Osteocyte (in vitro differentiated cells): Measurements from ENCODE around the gene CD3G. TPM values are rescaled to one million over a fixed set of nuclear protein-coding genes. Genes with fewer than 3 reads are reported as not detected.
A peak's percentile ranks its signal among the peaks of the same experiment; 100 is the strongest.

Experiments used
- DNase-seq: peaks from one replicate; pipeline ENCODE4 v3.0.0; 2021; ENCODE audit warnings: mixed read lengths; ENCODE audit not compliant: unreplicated experiment; ENCODE audit errors: extremely low spot score
- H3K27ac Mint-ChIP-seq: one replicate; pipeline ENCODE4 v1.8.0; 2021; ENCODE audit warnings: mild to moderate bottlenecking, mixed read lengths; ENCODE audit not compliant: unreplicated experiment
- H3K27me3 Mint-ChIP-seq: one replicate; pipeline ENCODE4 v1.8.0; 2021; ENCODE audit warnings: mixed read lengths; ENCODE audit not compliant: unreplicated experiment
- H3K36me3 Mint-ChIP-seq: one replicate; pipeline ENCODE4 v1.8.0; 2021; ENCODE audit warnings: mixed read lengths; ENCODE audit not compliant: unreplicated experiment
- H3K4me1 Mint-ChIP-seq: one replicate; pipeline ENCODE4 v1.8.0; 2021; ENCODE audit warnings: mixed read lengths; ENCODE audit not compliant: unreplicated experiment
- H3K4me3 Mint-ChIP-seq: one replicate; pipeline ENCODE4 v1.8.0; 2021; ENCODE audit warnings: mild to moderate bottlenecking, moderate library complexity, mixed read lengths; ENCODE audit not compliant: unreplicated experiment
- H3K9me3 Mint-ChIP-seq: one replicate; pipeline ENCODE4 v1.8.0; 2021; ENCODE audit warnings: mixed read lengths; ENCODE audit not compliant: unreplicated experiment
- CTCF ChIP-seq: fragments of 200-600 bp; sonication (generic); IDR thresholded peaks from 2 replicates; pipeline ENCODE4 v1.5.0; 2021; ENCODE audit warnings: antibody characterized with exemption, mild to moderate bottlenecking, moderate library complexity
- total RNA-seq: library from RNA; stranded (reverse); gene quantifications from 2 replicates; pipeline ENCODE4 v1.2.1, GENCODE V29; 2021

CD3G gene
- total RNA-seq, 1 donor from 2014 or later = not detected

GRCh38 chr11:118343248-118343647 is 896 bp upstream of the CD3G start:
- H3K9me3 Mint-ChIP-seq = no peaks in the 10 kb centered on the region
- no peaks in the 10 kb centered on the region for H3K36me3 Mint-ChIP-seq
- H3K4me3 Mint-ChIP-seq = no peak overlapping the region
- peaks cover 52% of the 10 kb centered on the region for H3K27me3 Mint-ChIP-seq
- DNase-seq = no peak
- no peak for TF ChIP-seq CTCF
- H3K4me1 Mint-ChIP-seq = no peaks in the 10 kb centered on the region
- H3K27ac Mint-ChIP-seq = no peak overlapping the region

DNA sequence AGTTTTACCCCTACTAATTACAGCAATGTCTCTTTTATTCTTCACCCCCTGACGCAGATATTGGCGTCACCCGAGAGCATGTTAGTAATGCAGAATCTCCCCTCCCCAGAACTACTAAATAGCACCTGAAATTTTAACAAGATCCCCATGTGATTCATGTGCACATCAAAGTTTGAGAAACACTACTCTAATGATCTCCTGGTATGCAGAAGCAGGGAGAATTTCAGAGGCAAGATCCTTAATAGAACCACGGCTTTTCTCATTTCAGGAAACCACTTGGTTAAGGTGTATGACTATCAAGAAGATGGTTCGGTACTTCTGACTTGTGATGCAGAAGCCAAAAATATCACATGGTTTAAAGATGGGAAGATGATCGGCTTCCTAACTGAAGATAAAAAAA is 5.3 kb downstream of the CD3G start:
- peaks cover 54% of the 10 kb centered on the region for H3K27me3 Mint-ChIP-seq

DNA sequence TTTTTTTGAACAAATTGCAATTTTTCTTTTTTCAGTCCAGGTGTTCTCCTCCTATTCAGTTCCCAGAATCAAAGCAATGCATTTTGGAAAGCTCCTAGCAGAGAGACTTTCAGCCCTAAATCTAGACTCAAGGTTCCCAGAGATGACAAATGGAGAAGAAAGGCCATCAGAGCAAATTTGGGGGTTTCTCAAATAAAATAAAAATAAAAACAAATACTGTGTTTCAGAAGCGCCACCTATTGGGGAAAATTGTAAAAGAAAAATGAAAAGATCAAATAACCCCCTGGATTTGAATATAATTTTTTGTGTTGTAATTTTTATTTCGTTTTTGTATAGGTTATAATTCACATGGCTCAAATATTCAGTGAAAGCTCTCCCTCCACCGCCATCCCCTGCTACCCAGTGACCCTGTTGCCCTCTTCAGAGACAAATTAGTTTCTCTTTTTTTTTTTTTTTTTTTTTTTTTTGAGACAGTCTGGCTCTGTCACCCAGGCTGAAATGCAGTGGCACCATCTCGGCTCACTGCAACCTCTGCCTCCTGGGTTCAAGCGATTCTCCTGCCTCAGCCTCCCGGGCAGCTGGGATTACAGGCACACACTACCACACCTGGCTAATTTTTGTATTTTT is 9.1 kb downstream of the CD3G start:
- H3K4me3 Mint-ChIP-seq = no peak overlapping the region
- no peak for DNase-seq
- peak; percentile 66 for TF ChIP-seq CTCF
- H3K4me1 Mint-ChIP-seq = peaks cover 1% of the 10 kb centered on the region
- H3K27me3 Mint-ChIP-seq = peaks cover 34% of the 10 kb centered on the region
- no peaks in the 10 kb centered on the region for H3K36me3 Mint-ChIP-seq
- no peaks in the 10 kb centered on the region for H3K9me3 Mint-ChIP-seq
- H3K27ac Mint-ChIP-seq = no peak overlapping the region

More for the DNA sequence above, 5.3 kb downstream of the CD3G start:
- no peak for TF ChIP-seq CTCF
- no peak overlapping the region for H3K27ac Mint-ChIP-seq
- DNase-seq = no peak
- H3K4me1 Mint-ChIP-seq = no peaks in the 10 kb centered on the region
- no peak overlapping the region for H3K4me3 Mint-ChIP-seq
- no peaks in the 10 kb centered on the region for H3K9me3 Mint-ChIP-seq
- H3K36me3 Mint-ChIP-seq = no peaks in the 10 kb centered on the region

- TF ChIP-seq CTCF = no peak
- H3K27ac Mint-ChIP-seq = no peak overlapping the region
- H3K27me3 Mint-ChIP-seq = peaks cover 10% of the 10 kb centered on the region
- H3K9me3 Mint-ChIP-seq = peaks cover 7% of the 10 kb centered on the region
- H3K36me3 Mint-ChIP-seq = no peaks in the 10 kb centered on the region
- no peak overlapping the region for H3K4me3 Mint-ChIP-seq
- no peak for DNase-seq
- peaks cover 32% of the 10 kb centered on the region for H3K4me1 Mint-ChIP-seq
Measured at GRCh38 chr11:118358071-118358470, 13.9 kb downstream of the CD3G start.

DNA sequence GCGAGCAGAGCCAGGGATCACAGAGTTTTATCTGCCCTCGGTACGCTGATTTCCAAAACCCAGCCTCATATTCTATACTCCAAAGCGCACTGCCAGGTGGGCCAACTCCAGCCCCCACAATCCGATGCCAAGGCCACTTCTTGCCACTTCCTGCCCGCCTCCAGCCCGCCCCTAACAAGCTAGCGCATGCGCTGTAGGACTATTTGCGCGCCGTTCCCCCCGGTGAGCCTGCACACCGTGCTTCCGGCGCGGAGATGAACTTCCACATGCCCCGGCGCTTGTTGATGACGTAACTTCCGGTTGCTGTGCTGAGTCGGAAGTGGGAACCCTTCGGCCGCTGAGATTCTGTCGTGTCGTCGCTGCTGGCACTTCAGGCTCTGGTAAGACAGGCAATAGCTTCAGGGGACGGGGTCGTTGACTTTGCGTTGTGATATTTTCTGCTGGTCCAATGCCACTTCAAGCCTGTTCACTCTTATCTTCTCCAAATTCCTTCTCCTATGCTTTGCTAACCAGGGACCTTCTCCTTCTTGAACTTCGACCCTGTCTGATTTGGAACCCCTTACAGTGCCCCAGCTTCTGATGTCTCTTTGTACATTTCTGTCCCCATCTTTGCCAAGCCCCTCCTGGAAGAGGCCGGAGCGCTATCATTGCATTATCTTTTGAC is 15.3 kb downstream of the CD3G start, which contains the start of gene UBE4A:
Gene UBE4A (plus strand): TSS at position 306 of the 664 bp plus-strand sequence. CDS start 5,481 bp downstream, outside the sequence.
- H3K4me3 Mint-ChIP-seq = peak within 1 kb of the TSS; percentile 99
- peaks cover 32% of the 10 kb centered on the region for H3K4me1 Mint-ChIP-seq
- peaks cover 7% of the 10 kb centered on the region for H3K9me3 Mint-ChIP-seq
- H3K36me3 Mint-ChIP-seq = no peaks in the 10 kb centered on the region
- peak within 1 kb of the TSS; percentile 97 for H3K27ac Mint-ChIP-seq
- DNase-seq = peak; percentile 97
- TF ChIP-seq CTCF = no peak
- peaks cover 10% of the 10 kb centered on the region for H3K27me3 Mint-ChIP-seq
